Activated T-helper 1 cell treated with anti-CD3 and anti-CD28 coated beads, Interleukin-2, amount 50 U/mL, for 16 hours (primary cell): ENCODE data around the gene PGA4.
"Not testable (repeated sequence)": the region's sequence is repeated elsewhere in the genome, so short reads cannot be mapped to it uniquely, and the experiment has no call there.

Experiments used
- DNase-seq, 2 donors: peaks; one replicate each; pipeline ENCODE4 v3.0.0-alpha.2; 2020; ENCODE audit warnings: low read depth in 1 of 2, low spot score in 1 of 2

Gene PGA4

GRCh38 chr11:61248071-61248470 is 25.9 kb downstream of the PGA4 start:
- not testable (repeated sequence) for DNase-seq

- DNase-seq: not testable (repeated sequence)
Measured at GRCh38 chr11:61249201-61249600, 27.1 kb downstream of the PGA4 start.

- DNase-seq: not testable (repeated sequence)
Measured at GRCh38 chr11:61250796-61251765, 28.9 kb downstream of the PGA4 start.

GRCh38 chr11:61252332-61252731 is 30.2 kb downstream of the PGA4 start:
- DNase-seq: not testable (repeated sequence)

GRCh38 chr11:61254403-61255025 is 32.4 kb downstream of the PGA4 start:
- peak; percentile 30 to 32 for DNase-seq

GRCh38 chr11:61256710-61257482 is 34.7 kb downstream of the PGA4 start:
- DNase-seq: no peak

- DNase-seq: no peak
Measured at GRCh38 chr11:61258546-61258945, 36.4 kb downstream of the PGA4 start.

GRCh38 chr11:61259363-61259762 is 37.2 kb downstream of the PGA4 start:
- no peak for DNase-seq

- DNase-seq: no peak
Measured at GRCh38 chr11:61264371-61264770, 42.2 kb downstream of the PGA4 start.

- DNase-seq: no peak
Measured at GRCh38 chr11:61264795-61265194, 42.6 kb downstream of the PGA4 start.

GRCh38 chr11:61265357-61265756 is 43.2 kb downstream of the PGA4 start:
- no peak for DNase-seq

GRCh38 chr11:61266602-61267001 is 44.5 kb downstream of the PGA4 start:
- DNase-seq: no peak

- DNase-seq: no peak
Measured at GRCh38 chr11:61267437-61267841, 45.3 kb downstream of the PGA4 start.

GRCh38 chr11:61268588-61269250 is 46.6 kb downstream of the PGA4 start:
- DNase-seq: no peak

GRCh38 chr11:61270354-61271076 is 48.4 kb downstream of the PGA4 start:
- no peak for DNase-seq

GRCh38 chr11:61272731-61273130 is 50.6 kb downstream of the PGA4 start:
- DNase-seq: no peak

- no peak for DNase-seq
Measured at GRCh38 chr11:61273178-61274078, 51.3 kb downstream of the PGA4 start.

GRCh38 chr11:61274084-61274483 is 51.9 kb downstream of the PGA4 start:
- no peak for DNase-seq

- no peak for DNase-seq
Measured at GRCh38 chr11:61275191-61275590, 53.0 kb downstream of the PGA4 start.
